ENCODE measurements around the gene MCOLN3.
"Not testable (repeated sequence)": the region's sequence is repeated elsewhere in the genome, so short reads cannot be mapped to it uniquely, and the experiment has no call there.

MCOLN3 gene

GRCh38 chr1:84996846-84997666 lies 51.2 kb downstream of the MCOLN3 start, which contains the start of gene MCOLN2:
Gene MCOLN2, minus strand, starts transcription at chr1:84997113. Its CDS starts 241 bp downstream, at chr1:84996872.
- peak within 1 kb of the TSS; percentile 62 for H3K4me3 ChIP-seq (ENCODE audit: control insufficient read depth, low read depth, low read length)
- no peak for TF ChIP-seq CTCF (conservative IDR thresholded peaks at IDR 0.05; ENCODE audit: control insufficient read depth, insufficient read depth, low read depth, low read length)
- DNase-seq (ENCODE audit: low read depth): peak; percentile 24

DNA sequence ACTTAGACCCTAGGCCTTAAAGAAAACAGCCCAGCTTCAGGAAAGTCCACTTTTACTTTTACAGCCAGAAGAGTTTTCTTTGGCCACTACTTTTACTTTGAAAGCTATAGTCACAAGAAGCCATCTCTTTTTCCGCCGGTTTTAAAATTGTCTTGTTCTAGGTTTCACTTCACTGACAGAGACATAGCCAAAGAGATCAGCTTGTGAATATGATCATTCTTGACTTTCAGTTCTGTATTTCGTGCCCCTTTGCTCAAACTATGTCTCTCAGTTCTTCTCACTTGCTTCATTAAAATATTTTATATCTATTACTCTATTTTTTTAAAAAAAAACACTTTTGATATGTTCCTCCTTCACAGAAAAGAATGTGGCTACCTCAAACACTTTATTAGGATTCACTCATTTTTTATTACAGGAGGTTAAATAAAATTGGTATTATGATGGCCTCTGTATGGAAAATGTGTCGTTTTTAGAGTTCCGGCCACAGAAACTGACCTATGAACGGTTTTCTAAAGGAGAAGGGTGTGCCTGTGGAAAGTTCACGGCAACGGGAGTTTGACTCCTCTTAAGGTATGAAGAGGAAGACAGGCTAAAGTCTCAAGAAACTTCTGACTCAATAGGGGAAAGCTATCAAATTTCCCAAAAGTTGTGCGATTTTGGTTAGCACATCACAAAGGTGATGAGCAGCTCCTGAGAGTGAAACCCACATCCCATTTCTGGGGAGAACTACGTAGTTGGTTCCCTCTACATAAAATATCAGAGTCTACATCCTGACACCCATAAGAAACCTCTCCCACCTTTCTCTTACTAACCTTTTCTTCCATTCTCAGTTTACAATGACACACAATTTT lies 52.6 kb downstream of the MCOLN3 start:
- no peak overlapping the region for H3K4me3 ChIP-seq (ENCODE audit: control insufficient read depth, low read depth, low read length)
- TF ChIP-seq CTCF (conservative IDR thresholded peaks at IDR 0.05; ENCODE audit: control insufficient read depth, insufficient read depth, low read depth, low read length): no peak
- DNase-seq (ENCODE audit: low read depth): no peak

GRCh38 chr1:84991097-84991920 lies 57.0 kb downstream of the MCOLN3 start:
- no peak overlapping the region for H3K4me3 ChIP-seq (ENCODE audit: control insufficient read depth, low read depth, low read length)
- DNase-seq (ENCODE audit: low read depth): no peak
- no peak for TF ChIP-seq CTCF (conservative IDR thresholded peaks at IDR 0.05; ENCODE audit: control insufficient read depth, insufficient read depth, low read depth, low read length)

GRCh38 chr1:84988588-84988987 lies 59.7 kb downstream of the MCOLN3 start:
- DNase-seq (ENCODE audit: low read depth): no peak
- no peak overlapping the region for H3K4me3 ChIP-seq (ENCODE audit: control insufficient read depth, low read depth, low read length)
- TF ChIP-seq CTCF (conservative IDR thresholded peaks at IDR 0.05; ENCODE audit: control insufficient read depth, insufficient read depth, low read depth, low read length): no peak

DNA sequence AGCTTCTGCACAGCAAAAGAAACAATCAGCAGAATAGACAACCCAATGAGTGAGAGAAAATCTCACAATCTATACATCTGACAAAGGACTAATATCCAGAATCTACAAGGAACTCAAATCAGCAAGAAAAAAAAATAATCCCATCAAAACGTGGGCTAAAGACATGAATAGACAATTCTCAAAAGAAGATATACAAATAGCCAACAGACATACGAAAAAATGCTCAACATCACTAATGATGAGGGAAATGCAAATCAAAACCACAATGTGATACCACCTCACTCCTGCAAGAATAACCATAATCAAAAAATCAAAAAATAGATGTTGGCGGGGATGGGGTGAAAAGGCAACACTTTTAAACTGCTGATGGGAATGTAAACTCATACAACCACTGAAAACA lies 61.7 kb downstream of the MCOLN3 start:
- not testable (repeated sequence) for DNase-seq (ENCODE audit: low read depth); H3K4me3 ChIP-seq (ENCODE audit: control insufficient read depth, low read depth, low read length)

DNA sequence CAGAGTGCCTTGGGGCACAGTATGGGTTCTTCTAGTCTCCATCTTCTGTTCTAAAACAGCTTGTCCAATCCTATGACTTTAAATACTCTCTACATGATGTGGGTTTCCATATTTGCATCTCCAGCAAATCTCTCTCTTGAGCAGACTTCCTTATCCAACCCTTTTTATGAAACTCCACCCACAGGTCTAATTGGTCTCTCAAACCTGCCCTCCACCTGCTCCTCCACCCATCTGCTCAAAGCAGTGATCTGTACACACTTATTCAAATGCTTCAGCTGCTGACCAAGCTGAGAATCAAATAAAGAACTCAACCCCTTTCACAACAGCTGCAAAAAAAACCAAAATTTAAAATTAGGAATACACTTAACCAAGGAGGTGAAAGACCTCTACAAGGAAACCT lies 62.9 kb downstream of the MCOLN3 start:
- DNase-seq (ENCODE audit: low read depth): no peak
- TF ChIP-seq CTCF (conservative IDR thresholded peaks at IDR 0.05; ENCODE audit: control insufficient read depth, insufficient read depth, low read depth, low read length): no peak
- H3K4me3 ChIP-seq (ENCODE audit: control insufficient read depth, low read depth, low read length): no peak overlapping the region

Measured in fibroblast of mammary gland (primary cell).